ENCODE data around the gene KCNH5. TPM values are rescaled to one million over a fixed set of nuclear protein-coding genes. Genes with fewer than 3 reads are reported as not detected.

Gene KCNH5
- total and polyA plus RNA-seq, 9 of the 15 experiments (the other 6 are each of a cell fraction or from before 2014, with no cell fraction given), result 1.1 to 2.4 (median 1.4) TPM

GRCh38 chr14:62768753-62769152 lies 276.5 kb downstream of the KCNH5 start (continued):
- TF ChIP-seq NKRF (IDR thresholded peaks at IDR 0.05; ENCODE audit: borderline replicate concordance), result no peak
- TF ChIP-seq ZNF589 (CRISPR knock-in tag; IDR thresholded peaks at IDR 0.05; ENCODE audit: low read depth), result no peak

- Histone ChIP-seq H3K4me3 (no peak overlapping the region), H3K4me1 (replicated peaks in 1 of 2; ENCODE audit: control insufficient read depth in 2 of 2, insufficient read depth in 2 of 2, low read length in 2 of 2) (no peaks in the 10 kb centered on the region), H3K36me3 (ENCODE audit: control insufficient read depth, insufficient read depth, low read length) (no peaks in the 10 kb centered on the region), H3K27me3 (ENCODE audit: control insufficient read depth in 2 of 2, insufficient read depth in 2 of 2, low read length in 2 of 2) (no peaks in the 10 kb centered on the region), H3K9me3 (replicated peaks; ENCODE audit: control insufficient read depth, insufficient read depth, low read depth, low read length) (no peaks in the 10 kb centered on the region), H2AFZ (ENCODE audit: low read depth, low read length) (no peak overlapping the region), H3K27ac (ENCODE audit: extremely low read depth, low read depth, low read length) (no peak overlapping the region), H3K9ac (ENCODE audit: insufficient read depth in 1 of 2, low read depth in 2 of 2, low read length in 2 of 2) (no peak overlapping the region), H3K9me1 (ENCODE audit: control insufficient read depth, insufficient read depth, low read length) (no peaks in the 10 kb centered on the region), H3K79me2 (ENCODE audit: control insufficient read depth, insufficient read depth, low read length) (no peaks in the 10 kb centered on the region), H4K20me1 (replicated peaks; ENCODE audit: control insufficient read depth, insufficient read depth, low read length) (no peaks in the 10 kb centered on the region), H3K4me2 (ENCODE audit: insufficient read depth, low read length) (no peak overlapping the region)
- DNase-seq (ENCODE audit: extremely low read depth in 1 of 4, low spot score in 3 of 4) (no peak), FAIRE-seq (no peak), ATAC-seq (no peak)
- CTCF ChIA-PET (ENCODE audit: low intra/inter-chr PET ratio), result no interaction called here
- TF ChIP-seq NRF1 (conservative IDR thresholded peaks at IDR 0.05 in 1 of 2, IDR thresholded peaks at IDR 0.05 in 1 of 2) (no peak), NFRKB (IDR thresholded peaks at IDR 0.05; ENCODE audit: low read depth) (no peak), CTBP1 (IDR thresholded peaks at IDR 0.05; ENCODE audit: borderline replicate concordance) (no peak), ELK3 (CRISPR knock-in tag; IDR thresholded peaks at IDR 0.05) (no peak), YY1 (IDR thresholded peaks at IDR 0.05; ENCODE audit: borderline replicate concordance in 1 of 3, control insufficient read depth in 1 of 3, extremely low read depth in 1 of 3, insufficient read depth in 3 of 3, insufficient read length in 1 of 3, insufficient replicate concordance in 2 of 3, low read depth in 1 of 3, low read length in 2 of 3) (no peak), ZNF785 (CRISPR knock-in tag; IDR thresholded peaks at IDR 0.05) (no peak), HNRNPH1 (optimal IDR thresholded peaks at IDR 0.05; ENCODE audit: low read depth, low read length) (no peak), GTF2F1 (IDR thresholded peaks at IDR 0.05; ENCODE audit: low read depth, low read length) (no peak), ELF4 (CRISPR knock-in tag; IDR thresholded peaks at IDR 0.05) (no peak), RBBP5 (IDR thresholded peaks at IDR 0.05; ENCODE audit: borderline replicate concordance, insufficient read depth, low read length, poor library complexity, severe bottlenecking) (no peak), USF1 (CRISPR knock-in tag; IDR thresholded peaks at IDR 0.05) (no peak), MECOM (CRISPR knock-in tag; IDR thresholded peaks at IDR 0.05) (no peak), STAT5A (IDR thresholded peaks at IDR 0.05; ENCODE audit: borderline replicate concordance, low read length) (no peak), NCOR1 (IDR thresholded peaks at IDR 0.05) (no peak)
- POLR2A ChIA-PET, result no interaction called here
- BruUV-seq (replicated peaks), result no TSS peak
- in situ Hi-C loops (cut with MboI), result no loop called here
- intact Hi-C loops (cut with micrococcal nuclease), result no loop called here
These were observed 281.3 kb downstream of the KCNH5 start for GRCh38 chr14:62763951-62764350.
